HG03060 (cell line): Measurements from ENCODE around the gene NEU1.
"Not testable (repeated sequence)": the region's sequence is repeated elsewhere in the genome, so short reads cannot be mapped to it uniquely, and the experiment has no call there.

Experiments
- ATAC-seq: cut with Tn5 transposase; IDR thresholded peaks from one replicate; pipeline ENCODE4 v1.9.1; 2021; ENCODE audit warnings: low read depth, moderate number of reproducible peaks; ENCODE audit not compliant: unreplicated experiment

NEU1 gene

GRCh38 chr6:31875877-31876276 lies 13.3 kb upstream of the NEU1 start:
- ATAC-seq: no peak

- ATAC-seq: no peak
Measured at GRCh38 chr6:31874836-31875572, 12.4 kb upstream of the NEU1 start.

DNA sequence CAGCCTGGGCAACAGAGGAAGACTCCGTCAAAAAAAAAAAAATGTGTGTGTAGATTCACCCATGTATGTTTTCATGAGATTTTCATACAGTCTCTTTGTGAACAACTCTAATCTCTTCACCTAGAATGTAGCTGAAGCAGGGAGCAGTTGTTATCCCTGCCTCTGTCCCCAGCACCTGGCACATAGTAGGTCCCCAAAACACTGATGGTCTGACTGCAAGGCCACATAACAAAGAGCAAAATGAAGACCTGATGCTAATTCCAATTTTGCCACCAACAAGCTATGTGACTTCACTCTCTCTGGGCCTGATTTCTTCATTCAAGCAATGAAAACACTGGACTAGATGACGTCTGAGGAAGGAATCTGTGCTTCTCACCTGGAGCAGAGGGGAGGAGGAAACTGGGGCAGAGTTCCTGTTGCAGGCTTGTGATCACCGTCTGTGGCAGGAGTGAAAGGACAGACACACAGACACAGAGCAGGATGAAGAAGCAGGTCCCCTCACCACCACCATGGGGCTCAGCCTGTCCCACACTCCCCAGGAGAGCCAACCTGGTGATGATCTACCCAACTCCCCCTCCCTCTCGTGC lies 11.6 kb upstream of the NEU1 start:
- ATAC-seq: no peak

GRCh38 chr6:31871046-31871659 lies 8.5 kb upstream of the NEU1 start:
- ATAC-seq: no peak

GRCh38 chr6:31870385-31870921 lies 7.8 kb upstream of the NEU1 start:
- ATAC-seq: no peak

- no peak for ATAC-seq
Measured at GRCh38 chr6:31869343-31869742, 6.7 kb upstream of the NEU1 start.

- not testable (repeated sequence) for ATAC-seq
Measured at GRCh38 chr6:31868658-31868971, 6.0 kb upstream of the NEU1 start.

DNA sequence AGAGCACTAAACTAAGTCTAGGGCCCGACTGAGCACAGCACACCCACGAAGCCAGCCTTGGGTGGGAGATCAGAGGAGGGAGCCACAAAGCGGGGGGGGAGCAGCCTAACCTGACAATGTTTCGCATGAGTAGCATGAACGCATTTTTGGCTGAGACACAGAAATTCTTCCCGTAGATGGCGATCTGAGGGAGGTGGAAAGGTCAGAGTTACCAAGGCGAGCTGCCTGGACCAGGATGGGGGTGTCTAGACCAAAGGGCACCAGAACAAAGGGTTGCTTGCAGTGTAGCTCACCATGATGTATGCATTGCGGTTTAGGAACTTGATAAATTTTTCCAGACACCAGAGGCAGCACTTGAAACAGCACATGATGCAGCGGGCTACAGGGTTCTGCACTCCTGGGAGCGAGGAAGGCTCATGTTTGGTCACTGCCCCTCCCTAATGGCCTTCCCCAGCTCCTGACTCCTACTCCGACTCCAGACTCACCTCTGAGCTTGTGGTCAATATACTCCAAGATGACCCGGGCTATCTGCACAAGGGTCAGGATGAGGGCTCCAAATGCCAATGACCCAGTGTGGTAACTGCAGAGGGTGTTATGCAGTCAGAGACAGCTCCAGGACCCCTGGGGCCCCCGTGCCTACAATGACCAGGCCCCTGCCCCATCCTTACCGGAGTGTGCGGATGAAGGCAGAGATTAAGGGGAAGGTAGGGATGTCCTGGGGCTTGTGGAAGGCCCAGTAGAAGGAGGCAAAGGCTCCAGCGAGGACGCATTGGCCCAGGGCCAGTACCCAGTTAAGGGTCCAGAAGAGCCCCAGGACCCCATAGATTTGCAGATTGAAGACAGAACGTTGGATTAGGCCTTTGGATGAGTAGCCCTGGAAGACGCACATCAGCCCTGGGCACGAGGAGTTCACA lies 2.8 kb upstream of the NEU1 start:
- ATAC-seq: no peak

DNA sequence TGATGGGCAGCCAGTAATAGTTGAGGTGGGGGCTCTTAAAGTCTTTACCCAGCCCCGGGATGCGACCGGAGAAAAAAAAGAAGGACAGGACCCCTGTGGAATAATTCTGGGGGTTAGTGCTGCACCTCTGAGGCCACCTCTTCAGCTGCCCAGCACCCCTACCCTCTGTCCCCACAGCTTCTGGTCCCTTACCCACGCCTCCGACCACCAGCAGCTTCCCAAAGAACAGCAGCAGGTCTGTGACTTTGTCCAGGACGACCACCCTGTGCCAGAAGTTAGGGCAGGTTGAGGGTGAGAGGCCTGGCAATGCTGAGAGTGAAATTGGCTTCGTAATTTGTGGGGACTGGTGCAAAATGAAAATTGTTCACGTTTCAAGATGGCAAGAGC lies 2.2 kb upstream of the NEU1 start:
- no peak for ATAC-seq

DNA sequence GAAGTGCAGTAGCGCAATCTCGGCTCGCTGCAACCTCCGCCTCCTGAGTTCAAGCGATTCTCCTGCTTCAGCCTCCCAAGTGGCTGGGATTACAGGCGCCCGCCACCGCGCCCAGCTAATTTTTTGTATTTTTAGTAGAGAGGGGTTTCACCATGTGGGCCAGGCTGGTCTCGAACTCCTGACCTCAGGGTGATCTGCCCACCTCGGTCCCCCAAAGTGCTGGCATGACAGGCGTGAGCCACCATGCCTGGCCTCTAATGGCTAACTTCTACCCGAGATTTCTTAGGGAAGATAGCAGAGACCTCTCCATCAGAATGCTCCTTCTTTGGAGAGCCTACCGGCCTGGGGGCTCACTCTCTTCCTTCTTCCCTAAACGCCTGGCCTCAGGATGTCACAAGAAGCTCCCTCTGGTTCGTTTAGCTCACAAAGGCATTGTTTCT lies 1.5 kb upstream of the NEU1 start:
- not testable (repeated sequence) for ATAC-seq

GRCh38 chr6:31861919-31862343 lies 690 bp downstream of the NEU1 start:
- no peak for ATAC-seq

- ATAC-seq: no peak
Measured at GRCh38 chr6:31861150-31861549, 1.5 kb downstream of the NEU1 start.

DNA sequence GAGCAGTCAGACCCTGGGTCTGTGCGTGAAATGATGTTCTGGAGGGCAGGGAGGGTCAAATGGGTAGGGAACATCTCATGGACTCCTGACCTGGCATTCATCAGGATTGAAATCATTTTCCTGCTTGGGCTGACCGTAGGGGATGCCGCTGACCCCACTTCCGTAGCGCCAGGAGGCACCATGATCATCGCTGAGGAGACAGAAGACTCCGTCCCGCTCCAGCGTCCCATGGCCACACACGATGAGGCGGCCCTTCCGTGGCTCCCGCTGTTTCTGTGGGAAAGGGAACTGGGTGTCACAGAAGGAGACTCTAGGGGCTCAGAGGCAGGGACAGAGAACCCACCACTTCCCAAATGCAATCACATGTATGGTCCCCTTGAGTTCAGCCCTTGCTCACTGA lies 2.3 kb downstream of the NEU1 start:
- ATAC-seq: no peak

- no peak for ATAC-seq
Measured at GRCh38 chr6:31859923-31860322, 2.7 kb downstream of the NEU1 start.

DNA sequence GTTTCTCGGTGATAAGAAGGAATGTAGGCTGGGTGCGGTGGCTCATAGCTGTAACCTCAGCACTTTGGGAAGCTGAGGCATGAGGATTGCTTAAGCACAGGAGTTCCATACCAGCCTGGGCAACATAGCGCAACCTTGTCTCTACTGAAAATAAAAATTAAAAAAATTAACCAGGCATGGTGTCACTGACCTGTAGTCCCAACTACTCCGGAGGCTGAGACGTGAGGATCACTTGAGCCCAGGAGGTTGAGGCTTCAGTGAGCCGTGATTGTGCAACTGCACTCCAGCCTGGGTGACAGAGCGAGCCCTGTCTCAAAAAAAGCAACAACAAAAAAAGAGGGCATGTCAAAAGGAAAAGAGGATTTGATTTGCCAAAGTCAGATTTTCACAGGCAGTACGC lies 3.9 kb downstream of the NEU1 start:
- no peak for ATAC-seq

- ATAC-seq: not testable (repeated sequence)
Measured at GRCh38 chr6:31857774-31858173, 4.8 kb downstream of the NEU1 start.

DNA sequence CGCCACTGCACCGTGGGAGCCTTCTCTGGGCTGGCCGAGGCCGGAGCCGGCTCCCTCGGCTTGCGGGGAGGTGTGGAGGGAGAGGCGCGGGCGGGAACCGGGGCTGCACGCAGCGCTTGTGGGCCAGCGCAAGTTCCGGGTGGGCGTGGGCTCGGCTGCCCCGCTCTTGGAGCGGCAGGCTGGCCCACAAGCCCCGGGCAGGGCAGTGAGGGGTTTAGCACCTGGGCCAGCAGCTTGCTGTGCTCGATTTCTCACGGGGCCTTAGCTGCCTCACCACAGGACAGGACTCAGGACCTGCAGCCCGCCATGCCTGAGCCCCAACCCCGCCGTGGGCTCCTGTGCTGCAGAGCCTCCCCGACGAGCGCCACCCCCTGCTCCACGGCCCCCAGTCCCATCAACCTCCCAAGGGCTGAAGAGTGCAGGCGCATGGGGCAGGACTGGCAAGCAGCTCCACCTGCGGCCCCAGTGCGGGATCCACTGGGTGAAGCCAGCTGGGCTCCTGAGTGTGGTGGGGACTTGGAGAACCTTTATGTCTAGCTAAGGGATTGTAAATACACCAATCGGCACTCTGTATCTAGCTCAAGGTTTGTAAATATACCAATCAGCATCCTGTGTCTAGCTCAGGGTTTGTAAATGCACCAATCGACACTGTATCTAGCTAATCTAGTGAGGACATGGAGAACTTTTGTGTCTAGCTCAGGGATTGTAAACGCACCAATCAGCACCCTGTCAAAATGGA lies 10.5 kb downstream of the NEU1 start:
- ATAC-seq: not testable (repeated sequence)

- no peak for ATAC-seq
Measured at GRCh38 chr6:31851485-31851832, 11.2 kb downstream of the NEU1 start.

DNA sequence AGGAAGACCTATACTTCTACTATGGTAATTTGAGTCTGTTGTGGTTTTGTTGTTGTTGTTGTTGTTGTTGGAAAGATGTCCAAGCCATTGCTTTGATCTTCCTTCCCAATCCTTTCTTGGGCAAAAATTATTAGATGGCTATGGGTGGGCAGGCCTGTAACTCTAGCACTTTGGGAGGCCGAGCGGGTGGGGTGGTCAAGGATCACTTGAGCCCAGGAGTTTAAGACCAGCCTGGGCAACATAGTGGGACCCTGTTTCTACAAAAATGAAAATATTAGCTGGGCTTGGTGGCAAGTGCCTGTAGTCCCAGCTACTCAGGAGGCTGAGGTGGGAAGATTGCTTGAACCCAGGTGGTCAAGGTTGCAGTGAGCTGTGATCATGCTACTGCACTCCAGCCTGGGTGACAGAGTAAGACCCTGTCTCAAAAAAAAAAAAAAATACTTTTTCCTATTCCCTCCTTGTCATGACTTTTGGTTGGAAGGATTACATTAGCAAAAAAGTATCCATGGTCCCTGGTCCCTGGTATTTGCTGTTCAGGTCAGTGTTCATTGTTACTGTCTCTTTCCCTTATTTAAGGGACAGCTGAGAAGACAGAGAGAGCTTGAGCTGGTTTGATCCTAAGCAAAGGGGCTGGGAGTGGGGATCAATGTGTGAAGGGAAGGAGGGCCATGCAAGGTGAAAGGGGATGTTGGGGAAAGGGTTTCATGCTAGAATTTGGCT lies 11.7 kb downstream of the NEU1 start:
- no peak for ATAC-seq
